Body of pancreas (tissue), 4 donors: ENCODE data around the gene RASSF8.

Source experiments
- POLR2A ChIP-seq, 3 donors: fragments of 450-650 bp; IDR thresholded peaks; one replicate each; pipeline ENCODE4 v1.6.1; 2016; ENCODE audit warnings: antibody characterized with exemption in 3 of 3, mild to moderate bottlenecking in 2 of 3
- TF ChIP-seq, protein P1 (sequence below), 7 experiments: fragments of 450-650 bp in 4 of 7; fragments of 200-600 bp in 3 of 7; sonication (generic) in 3 of 7; IDR thresholded peaks; one replicate each; pipeline ENCODE4 v1.5.1; 2016 to 2019; ENCODE audit warnings: antibody characterized with exemption in 7 of 7

DNA sequence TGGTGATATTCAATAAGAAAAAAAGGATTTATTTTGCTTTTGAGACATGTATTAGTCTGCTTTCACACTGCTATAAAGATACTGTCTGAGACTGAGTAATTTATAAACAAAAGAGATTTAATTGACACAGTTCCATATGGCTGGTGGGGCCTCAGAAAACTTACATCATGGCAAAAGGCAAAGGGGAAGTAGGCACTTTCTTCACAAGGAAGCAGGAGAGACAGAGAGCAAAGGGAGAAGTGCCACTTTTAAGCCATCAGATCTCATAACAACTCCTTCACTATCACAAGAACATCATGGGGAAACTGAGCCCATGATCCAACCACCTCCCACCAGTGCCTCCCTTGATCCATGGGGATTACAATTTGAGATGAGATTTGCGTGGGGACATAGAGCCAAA, 122.4 kb downstream of the RASSF8 start:
- TF ChIP-seq, protein P1, sequence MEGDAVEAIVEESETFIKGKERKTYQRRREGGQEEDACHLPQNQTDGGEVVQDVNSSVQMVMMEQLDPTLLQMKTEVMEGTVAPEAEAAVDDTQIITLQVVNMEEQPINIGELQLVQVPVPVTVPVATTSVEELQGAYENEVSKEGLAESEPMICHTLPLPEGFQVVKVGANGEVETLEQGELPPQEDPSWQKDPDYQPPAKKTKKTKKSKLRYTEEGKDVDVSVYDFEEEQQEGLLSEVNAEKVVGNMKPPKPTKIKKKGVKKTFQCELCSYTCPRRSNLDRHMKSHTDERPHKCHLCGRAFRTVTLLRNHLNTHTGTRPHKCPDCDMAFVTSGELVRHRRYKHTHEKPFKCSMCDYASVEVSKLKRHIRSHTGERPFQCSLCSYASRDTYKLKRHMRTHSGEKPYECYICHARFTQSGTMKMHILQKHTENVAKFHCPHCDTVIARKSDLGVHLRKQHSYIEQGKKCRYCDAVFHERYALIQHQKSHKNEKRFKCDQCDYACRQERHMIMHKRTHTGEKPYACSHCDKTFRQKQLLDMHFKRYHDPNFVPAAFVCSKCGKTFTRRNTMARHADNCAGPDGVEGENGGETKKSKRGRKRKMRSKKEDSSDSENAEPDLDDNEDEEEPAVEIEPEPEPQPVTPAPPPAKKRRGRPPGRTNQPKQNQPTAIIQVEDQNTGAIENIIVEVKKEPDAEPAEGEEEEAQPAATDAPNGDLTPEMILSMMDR (IDR thresholded peaks at IDR 0.05) = no peak
- TF ChIP-seq POLR2A (IDR thresholded peaks at IDR 0.05) = no peak
